K562 (cell line): ENCODE measurements around the gene SKOR1. TPM values are rescaled to one million over a fixed set of nuclear protein-coding genes. Genes with fewer than 3 reads are reported as not detected.

Source experiments
- ATAC-seq: fragments of 200-7000 bp; cut with Tn5 transposase; 3 replicates; pipeline ENCODE4 v1.9.1; 2020; ENCODE audit warnings: moderate library complexity
- BruUV-seq: library from RNA; stranded (reverse); fragments of 400-500 nt; replicated peaks from 2 replicates; lab custom pipeline; 2021; lab: Mats Ljungman, UMichigan
- CTCF ChIA-PET: fragments of 300-600 bp; formaldehyde crosslinking; extraction: SDS; loops from one replicate; lab custom pipeline; 2021; ENCODE audit warnings: low intra/inter-chr PET ratio; lab: Yijun Ruan, JAX
- POLR2A ChIA-PET: fragments of 300-600, 350-650 bp; sonication (Branson Sonifier 250); formaldehyde crosslinking; extraction: SDS; loops from one replicate; lab custom pipeline; 2021; ENCODE audit warnings: antibody characterized with exemption, inconsistent platforms; lab: Yijun Ruan, JAX
- DNase-seq, 4 experiments: peaks; one replicate each; pipeline versions ENCODE4 v3.0.0 to v3.0.0-alpha.2; 2011 to 2018; ENCODE audit warnings: low spot score in 3 of 4, mixed read lengths in 3 of 4; ENCODE audit errors: extremely low read depth in 1 of 4
- FAIRE-seq: peaks from 2 replicates; lab custom pipeline; 2011; peaks lifted over from hg19 to GRCh38; lab: Jason Lieb, UNC
- H2AFZ ChIP-seq: 2 replicates; pipeline ENCODE4 v1.6.0; 2011; ENCODE audit warnings: low read depth, low read length, control low read depth, inconsistent platforms
- H3K27ac ChIP-seq: fragments of 200-600 bp; 3 replicates; pipeline ENCODE4 v1.8.0; 2011; ENCODE audit warnings: low read depth, mild to moderate bottlenecking, control low read depth, inconsistent platforms, low read length, moderate library complexity, mixed read lengths; ENCODE audit errors: extremely low read depth
- H3K27me3 ChIP-seq, 2 experiments: fragments of 300-600 bp in 1 of 2; 2 replicates in 1 of 2; 3 replicates in 1 of 2; pipeline versions ENCODE4 v1.6.0 to v1.8.0; 2011; ENCODE audit warnings: inconsistent platforms in 2 of 2, low read length in 2 of 2, mild to moderate bottlenecking in 1 of 2, mixed read lengths in 1 of 2, moderate library complexity in 1 of 2; ENCODE audit not compliant: control insufficient read depth in 2 of 2, insufficient read depth in 2 of 2
- H3K36me3 ChIP-seq: fragments of 300-600 bp; 3 replicates; pipeline ENCODE4 v1.8.0; 2011; ENCODE audit warnings: mild to moderate bottlenecking, low read length, inconsistent platforms; ENCODE audit not compliant: control insufficient read depth, insufficient read depth
- H3K4me1 ChIP-seq, 2 experiments: fragments of 200-600 bp in 1 of 2; replicated peaks in 1 of 2; 2 replicates in 1 of 2; 3 replicates in 1 of 2; pipeline versions ENCODE4 v1.5.1 to v1.8.0; 2011; ENCODE audit warnings: inconsistent platforms in 2 of 2, low read length in 2 of 2, mild to moderate bottlenecking in 1 of 2, mixed read lengths in 1 of 2, moderate library complexity in 1 of 2; ENCODE audit not compliant: control insufficient read depth in 2 of 2, insufficient read depth in 2 of 2
- H3K4me2 ChIP-seq: 2 replicates; pipeline ENCODE4 v1.6.1; 2011; ENCODE audit warnings: low read length, control low read depth, inconsistent platforms, mixed read lengths; ENCODE audit not compliant: insufficient read depth
- H3K4me3 ChIP-seq: fragments of 200-600 bp; sonication (generic), shearing (Covaris generic); 2 replicates; pipeline ENCODE4 v1.5.1; 2016; ENCODE audit warnings: control low read depth, inconsistent platforms
- H3K79me2 ChIP-seq: fragments of 200-600 bp; 3 replicates; pipeline ENCODE4 v1.8.0; 2011; ENCODE audit warnings: low read length, inconsistent platforms; ENCODE audit not compliant: control insufficient read depth, insufficient read depth
- H3K9ac ChIP-seq, 2 experiments: 2 replicates each; pipeline versions ENCODE4 v1.6.0 to v1.6.1; 2011; ENCODE audit warnings: low read depth in 2 of 2, low read length in 2 of 2, control low read depth in 1 of 2, inconsistent platforms in 1 of 2, mild to moderate bottlenecking in 1 of 2, mixed read lengths in 1 of 2; ENCODE audit not compliant: insufficient read depth in 1 of 2
- H3K9me1 ChIP-seq: one replicate; pipeline ENCODE4 v1.6.0; 2011; ENCODE audit warnings: inconsistent platforms, mild to moderate bottlenecking, low read length, moderate library complexity; ENCODE audit not compliant: control insufficient read depth, insufficient read depth
- H3K9me3 ChIP-seq: replicated peaks from 2 replicates; pipeline ENCODE4 v1.5.1; 2011; ENCODE audit warnings: low read depth, low read length, inconsistent platforms; ENCODE audit not compliant: control insufficient read depth, insufficient read depth
- H4K20me1 ChIP-seq: replicated peaks from 2 replicates; pipeline ENCODE4 v1.6.1; 2011; ENCODE audit warnings: low read length, inconsistent platforms, mixed read lengths; ENCODE audit not compliant: control insufficient read depth, insufficient read depth
- DIDO1 ChIP-seq: fragments of 450-650 bp; IDR thresholded peaks from 2 replicates; pipeline ENCODE4 v1.6.1; 2016; ENCODE audit warnings: low read depth, missing biosample characterization, missing genetic modification characterization
- TAF9B ChIP-seq: fragments of 450-650 bp; IDR thresholded peaks from 2 replicates; pipeline ENCODE4 v1.6.1; 2018; ENCODE audit warnings: mild to moderate bottlenecking; ENCODE audit not compliant: partially characterized antibody
- XRCC4 ChIP-seq: IDR thresholded peaks from one replicate; pipeline ENCODE4 v1.6.1; 2011; ENCODE audit not compliant: insufficient read depth, insufficient read length; ENCODE audit errors: extremely low read depth
- WGBS: fragments of 100-300 bp; shearing (Covaris generic); methylation state at CpG from one replicate; pipeline ENCODE4 v1.1.6; 2016; ENCODE audit warnings: low coverage, mixed read lengths; ENCODE audit not compliant: insufficient coverage; ENCODE audit errors: missing lambda C conversion rate; 5-methylcytosine and 5-hydroxymethylcytosine counted together
- in situ Hi-C: fragments of 300-500 bp; cut with MboI; formaldehyde crosslinking; loops from 4 replicates; pipeline ENCODE4 v1.15.0; 2018; ENCODE audit warnings: inconsistent platforms, mixed read lengths
- intact Hi-C: fragments of 100-400 bp; cut with micrococcal nuclease; formaldehyde crosslinking; loops from 2 replicates; pipeline ENCODE4 v1.14.2; 2022
- polyA plus RNA-seq, 8 experiments: library from polyadenylated mRNA; depleted of rRNA in 4 of 8; stranded (reverse) in 5 of 8; unstranded in 3 of 8; fragments of >200 nt; fragmentation: Nextera tagmentation in 2 of 8; fragmentation: Illumina TruSeq in 1 of 8; extraction: Ambion mirVana in 2 of 8; extraction: Trizol in 1 of 8; gene quantifications; 2 replicates each; pipeline versions ENCODE4 v1.2.1 to v1.2.3, GENCODE V29; 2011 to 2014; ENCODE audit warnings: inconsistent platforms in 1 of 8, missing spikeins in 1 of 8
- total RNA-seq, 7 experiments: library from RNA; depleted of rRNA in 6 of 7; stranded (reverse); fragments of >200 nt in 6 of 7; fragmentation: Illumina TruSeq in 2 of 7; extraction: Trizol in 2 of 7; gene quantifications; 2 replicates each; pipeline versions ENCODE4 v1.2.1 to v1.2.3, GENCODE V29; 2011 to 2021; ENCODE audit warnings: low replicate concordance in 1 of 7
- TF ChIP-seq, protein P1 (sequence below): fragments of 450-650 bp; IDR thresholded peaks from 2 replicates; pipeline ENCODE4 v1.6.1; 2016; ENCODE audit warnings: mild to moderate bottlenecking, moderate library complexity

The SKOR1 gene
- total and polyA plus RNA-seq, 9 of the 15 experiments (the other 6 are each of a cell fraction or from before 2014, with no cell fraction given): 0.04 to 0.41 (median 0.09) TPM; not detected in 3

- TF ChIP-seq DIDO1 (no peak), TAF9B (no peak)
Observed at GRCh38 chr15:67854358-67854757, 29.0 kb downstream of the SKOR1 start (continued).

- Histone ChIP-seq H3K27ac (no peak overlapping the region), H3K79me2 (no peaks in the 10 kb centered on the region), H3K4me2 (no peak overlapping the region), H3K9me1 (no peaks in the 10 kb centered on the region), H4K20me1 (no peaks in the 10 kb centered on the region), H3K9ac (no peak overlapping the region; a peak in 1 of 4 replicates), H3K36me3 (no peaks in the 10 kb centered on the region), H3K4me3 (no peak overlapping the region), H3K27me3 (no peaks in the 10 kb centered on the region), H3K9me3 (no peaks in the 10 kb centered on the region), H3K4me1 (peaks cover 13% of the 10 kb centered on the region in 2 experiments; a peak in 4 of 5 replicates), H2AFZ (0 out of 2 replicates have a peak overlapping the region, but pooled peaks have one; percentile 12)
- WGBS: 23% methylated on average over 3 of the region's 3 CpGs
- FAIRE-seq: no peak
- no peak for DNase-seq
- TF ChIP-seq XRCC4: no peak
- TF ChIP-seq, protein P1, sequence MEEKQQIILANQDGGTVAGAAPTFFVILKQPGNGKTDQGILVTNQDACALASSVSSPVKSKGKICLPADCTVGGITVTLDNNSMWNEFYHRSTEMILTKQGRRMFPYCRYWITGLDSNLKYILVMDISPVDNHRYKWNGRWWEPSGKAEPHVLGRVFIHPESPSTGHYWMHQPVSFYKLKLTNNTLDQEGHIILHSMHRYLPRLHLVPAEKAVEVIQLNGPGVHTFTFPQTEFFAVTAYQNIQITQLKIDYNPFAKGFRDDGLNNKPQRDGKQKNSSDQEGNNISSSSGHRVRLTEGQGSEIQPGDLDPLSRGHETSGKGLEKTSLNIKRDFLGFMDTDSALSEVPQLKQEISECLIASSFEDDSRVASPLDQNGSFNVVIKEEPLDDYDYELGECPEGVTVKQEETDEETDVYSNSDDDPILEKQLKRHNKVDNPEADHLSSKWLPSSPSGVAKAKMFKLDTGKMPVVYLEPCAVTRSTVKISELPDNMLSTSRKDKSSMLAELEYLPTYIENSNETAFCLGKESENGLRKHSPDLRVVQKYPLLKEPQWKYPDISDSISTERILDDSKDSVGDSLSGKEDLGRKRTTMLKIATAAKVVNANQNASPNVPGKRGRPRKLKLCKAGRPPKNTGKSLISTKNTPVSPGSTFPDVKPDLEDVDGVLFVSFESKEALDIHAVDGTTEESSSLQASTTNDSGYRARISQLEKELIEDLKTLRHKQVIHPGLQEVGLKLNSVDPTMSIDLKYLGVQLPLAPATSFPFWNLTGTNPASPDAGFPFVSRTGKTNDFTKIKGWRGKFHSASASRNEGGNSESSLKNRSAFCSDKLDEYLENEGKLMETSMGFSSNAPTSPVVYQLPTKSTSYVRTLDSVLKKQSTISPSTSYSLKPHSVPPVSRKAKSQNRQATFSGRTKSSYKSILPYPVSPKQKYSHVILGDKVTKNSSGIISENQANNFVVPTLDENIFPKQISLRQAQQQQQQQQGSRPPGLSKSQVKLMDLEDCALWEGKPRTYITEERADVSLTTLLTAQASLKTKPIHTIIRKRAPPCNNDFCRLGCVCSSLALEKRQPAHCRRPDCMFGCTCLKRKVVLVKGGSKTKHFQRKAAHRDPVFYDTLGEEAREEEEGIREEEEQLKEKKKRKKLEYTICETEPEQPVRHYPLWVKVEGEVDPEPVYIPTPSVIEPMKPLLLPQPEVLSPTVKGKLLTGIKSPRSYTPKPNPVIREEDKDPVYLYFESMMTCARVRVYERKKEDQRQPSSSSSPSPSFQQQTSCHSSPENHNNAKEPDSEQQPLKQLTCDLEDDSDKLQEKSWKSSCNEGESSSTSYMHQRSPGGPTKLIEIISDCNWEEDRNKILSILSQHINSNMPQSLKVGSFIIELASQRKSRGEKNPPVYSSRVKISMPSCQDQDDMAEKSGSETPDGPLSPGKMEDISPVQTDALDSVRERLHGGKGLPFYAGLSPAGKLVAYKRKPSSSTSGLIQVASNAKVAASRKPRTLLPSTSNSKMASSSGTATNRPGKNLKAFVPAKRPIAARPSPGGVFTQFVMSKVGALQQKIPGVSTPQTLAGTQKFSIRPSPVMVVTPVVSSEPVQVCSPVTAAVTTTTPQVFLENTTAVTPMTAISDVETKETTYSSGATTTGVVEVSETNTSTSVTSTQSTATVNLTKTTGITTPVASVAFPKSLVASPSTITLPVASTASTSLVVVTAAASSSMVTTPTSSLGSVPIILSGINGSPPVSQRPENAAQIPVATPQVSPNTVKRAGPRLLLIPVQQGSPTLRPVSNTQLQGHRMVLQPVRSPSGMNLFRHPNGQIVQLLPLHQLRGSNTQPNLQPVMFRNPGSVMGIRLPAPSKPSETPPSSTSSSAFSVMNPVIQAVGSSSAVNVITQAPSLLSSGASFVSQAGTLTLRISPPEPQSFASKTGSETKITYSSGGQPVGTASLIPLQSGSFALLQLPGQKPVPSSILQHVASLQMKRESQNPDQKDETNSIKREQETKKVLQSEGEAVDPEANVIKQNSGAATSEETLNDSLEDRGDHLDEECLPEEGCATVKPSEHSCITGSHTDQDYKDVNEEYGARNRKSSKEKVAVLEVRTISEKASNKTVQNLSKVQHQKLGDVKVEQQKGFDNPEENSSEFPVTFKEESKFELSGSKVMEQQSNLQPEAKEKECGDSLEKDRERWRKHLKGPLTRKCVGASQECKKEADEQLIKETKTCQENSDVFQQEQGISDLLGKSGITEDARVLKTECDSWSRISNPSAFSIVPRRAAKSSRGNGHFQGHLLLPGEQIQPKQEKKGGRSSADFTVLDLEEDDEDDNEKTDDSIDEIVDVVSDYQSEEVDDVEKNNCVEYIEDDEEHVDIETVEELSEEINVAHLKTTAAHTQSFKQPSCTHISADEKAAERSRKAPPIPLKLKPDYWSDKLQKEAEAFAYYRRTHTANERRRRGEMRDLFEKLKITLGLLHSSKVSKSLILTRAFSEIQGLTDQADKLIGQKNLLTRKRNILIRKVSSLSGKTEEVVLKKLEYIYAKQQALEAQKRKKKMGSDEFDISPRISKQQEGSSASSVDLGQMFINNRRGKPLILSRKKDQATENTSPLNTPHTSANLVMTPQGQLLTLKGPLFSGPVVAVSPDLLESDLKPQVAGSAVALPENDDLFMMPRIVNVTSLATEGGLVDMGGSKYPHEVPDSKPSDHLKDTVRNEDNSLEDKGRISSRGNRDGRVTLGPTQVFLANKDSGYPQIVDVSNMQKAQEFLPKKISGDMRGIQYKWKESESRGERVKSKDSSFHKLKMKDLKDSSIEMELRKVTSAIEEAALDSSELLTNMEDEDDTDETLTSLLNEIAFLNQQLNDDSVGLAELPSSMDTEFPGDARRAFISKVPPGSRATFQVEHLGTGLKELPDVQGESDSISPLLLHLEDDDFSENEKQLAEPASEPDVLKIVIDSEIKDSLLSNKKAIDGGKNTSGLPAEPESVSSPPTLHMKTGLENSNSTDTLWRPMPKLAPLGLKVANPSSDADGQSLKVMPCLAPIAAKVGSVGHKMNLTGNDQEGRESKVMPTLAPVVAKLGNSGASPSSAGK: 0 out of 2 replicates have a peak, but pooled peaks have one; percentile 26
- CTCF ChIA-PET: no interaction called here
- POLR2A ChIA-PET: interaction anchor here (0.6 kb wide), 1 partner anchor 18 kb away, joined by 3 read pairs; no protein-coding TSS in a partner anchor
- no peak for ATAC-seq
- intact Hi-C loops: no loop called here
- in situ Hi-C loops: no loop called here
- BruUV-seq: no TSS peak
Observed at GRCh38 chr15:67855842-67856241, 30.5 kb downstream of the SKOR1 start.
